ENCODE measurements around the gene STK32B.

GRCh38 chr4:5160668-5161067 lies 109.4 kb downstream of the STK32B start:
- TF ChIP-seq CTCF (IDR thresholded peaks at IDR 0.05) (no peak), POLR2A (IDR thresholded peaks at IDR 0.05) (no peak)
